ENCODE data around the gene SCRN1. TPM values are rescaled to one million over a fixed set of nuclear protein-coding genes. Genes with fewer than 3 reads are reported as not detected.
A peak's percentile ranks its signal among the peaks of the same experiment; 100 is the strongest.

Gene SCRN1
- total and polyA plus RNA-seq, 5 experiments from 2014 or later = 8.3 to 17.3 (median 13.7) TPM

- H3K4me3 Mint-ChIP-seq = peak within 1 kb of the TSS in 8 of 10 donors; percentile 89 to 99 (median 96)
- POLR2A ChIA-PET = interaction anchor here (0.9 kb wide), 2 partner anchors 37 to 452 kb away, joined by 3 read pairs; partner anchors contain the start of gene SCRN1
- H3K9me3 Mint-ChIP-seq = no peaks in the 10 kb centered on the region
- ATAC-seq (peak; percentile 81 to 85), DNase-seq (peak; percentile 76 to 97 (median 88))
- peaks cover 0 to 3% (median 0%) of the 10 kb centered on the region in 3 donors for H3K36me3 Mint-ChIP-seq
- no peaks in the 10 kb centered on the region for H3K27me3 Mint-ChIP-seq
- H3K27ac Mint-ChIP-seq = peak within 1 kb of the TSS; percentile 53 to 97 (median 92)
- H3K4me1 Mint-ChIP-seq = peaks cover 19 to 47% (median 31%) of the 10 kb centered on the region in 4 donors
Observed at GRCh38 chr7:30026229-30027064, 36.8 kb upstream of the SCRN1 start, which contains the start of gene FKBP14. TSS of gene FKBP14 (minus strand) at chr7:30026702. CDS start at chr7:30026508, 194 bp downstream.

- Mint-ChIP-seq H3K36me3 (peaks cover 0 to 9% (median 0%) of the 10 kb centered on the region in 3 donors), H3K4me3 (peak overlapping the region in 3 of 10 donors; percentile 7 to 61 (median 56)), H3K27ac (peak overlapping the region in 1 of 10 donors; percentile 1), H3K9me3 (no peaks in the 10 kb centered on the region), H3K27me3 (no peaks in the 10 kb centered on the region), H3K4me1 (peaks cover 13 to 47% (median 33%) of the 10 kb centered on the region in 4 donors)
- POLR2A ChIA-PET = no interaction called here
- ATAC-seq (no peak), DNase-seq (no peak)
Observed at GRCh38 chr7:30023524-30023923, 33.9 kb upstream of the SCRN1 start.

- Mint-ChIP-seq H3K4me3 (peak overlapping the region in 1 of 10 donors; percentile 5), H3K27ac (peak overlapping the region in 1 of 10 donors; percentile 1), H3K27me3 (no peaks in the 10 kb centered on the region), H3K36me3 (peaks cover 0 to 13% (median 4%) of the 10 kb centered on the region in 3 donors), H3K9me3 (no peaks in the 10 kb centered on the region), H3K4me1 (peaks cover 13 to 47% (median 33%) of the 10 kb centered on the region in 4 donors)
- POLR2A ChIA-PET = no interaction called here
- no peak for ATAC-seq
- DNase-seq = no peak
Observed at GRCh38 chr7:30022991-30023390, 33.4 kb upstream of the SCRN1 start.

- ATAC-seq = no peak
- POLR2A ChIA-PET = no interaction called here
- no peak overlapping the region for H3K4me3 Mint-ChIP-seq
- H3K36me3 Mint-ChIP-seq = peaks cover 0 to 28% (median 7%) of the 10 kb centered on the region in 3 donors
- DNase-seq = no peak
- H3K27ac Mint-ChIP-seq = no peak overlapping the region
- no peaks in the 10 kb centered on the region for H3K9me3 Mint-ChIP-seq
- H3K27me3 Mint-ChIP-seq = no peaks in the 10 kb centered on the region
- peaks cover 6 to 29% (median 24%) of the 10 kb centered on the region in 4 donors for H3K4me1 Mint-ChIP-seq
Observed at GRCh38 chr7:30020535-30020934, 30.9 kb upstream of the SCRN1 start.

DNA sequence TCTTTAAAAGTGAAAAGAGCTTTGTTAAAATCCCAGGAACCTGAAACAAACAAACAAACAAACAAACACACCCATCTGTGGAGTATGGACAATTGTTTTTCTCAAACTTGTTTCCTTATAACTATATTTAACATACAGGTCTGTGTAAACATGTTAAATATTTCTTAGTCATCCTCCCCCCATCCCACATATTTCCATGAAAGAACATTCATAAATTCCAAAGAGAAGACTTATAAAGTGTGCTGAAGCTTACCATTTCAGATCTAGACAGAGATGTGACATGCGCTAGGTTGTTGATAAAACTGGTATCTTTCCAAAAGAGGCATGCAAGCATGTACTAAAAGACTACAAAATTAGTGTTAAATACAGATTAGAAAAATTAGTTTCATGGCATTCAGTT is 30.4 kb upstream of the SCRN1 start:
- Mint-ChIP-seq H3K4me3 (no peak overlapping the region), H3K27me3 (no peaks in the 10 kb centered on the region), H3K27ac (peak overlapping the region in 1 of 10 donors; percentile 5), H3K9me3 (no peaks in the 10 kb centered on the region), H3K4me1 (peaks cover 0 to 23% (median 18%) of the 10 kb centered on the region in 4 donors), H3K36me3 (peaks cover 0 to 28% (median 7%) of the 10 kb centered on the region in 3 donors)
- POLR2A ChIA-PET = no interaction called here
- no peak for ATAC-seq
- no peak for DNase-seq

- Mint-ChIP-seq H3K4me1 (peaks cover 0 to 17% (median 13%) of the 10 kb centered on the region in 4 donors), H3K27ac (no peak overlapping the region), H3K27me3 (no peaks in the 10 kb centered on the region), H3K36me3 (peaks cover 0 to 30% (median 7%) of the 10 kb centered on the region in 3 donors), H3K9me3 (no peaks in the 10 kb centered on the region), H3K4me3 (no peak overlapping the region)
- DNase-seq (no peak), ATAC-seq (no peak)
- POLR2A ChIA-PET = no interaction called here
Observed at GRCh38 chr7:30019387-30019786, 29.8 kb upstream of the SCRN1 start.

DNA sequence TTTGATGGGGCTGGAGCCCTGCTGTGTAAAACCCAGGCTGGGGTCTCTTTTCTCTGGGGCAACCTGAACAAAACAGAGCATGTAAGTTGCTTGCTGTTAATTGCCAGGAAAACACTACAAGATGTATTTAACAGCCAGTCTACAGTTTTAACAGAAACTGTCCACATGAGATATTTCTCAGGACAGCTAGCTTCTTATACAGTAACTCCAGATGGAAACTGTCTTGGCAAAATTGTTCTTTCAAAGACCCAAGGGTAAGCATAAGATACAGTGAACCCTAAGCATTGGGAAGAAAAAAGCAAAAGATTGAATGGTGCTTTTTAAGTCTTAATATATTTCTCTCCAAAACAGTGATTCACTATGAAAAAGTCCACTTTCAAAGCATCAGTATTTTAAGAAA is 28.9 kb upstream of the SCRN1 start:
- DNase-seq = no peak
- peaks cover 0 to 12% (median 6%) of the 10 kb centered on the region in 4 donors for H3K4me1 Mint-ChIP-seq
- H3K4me3 Mint-ChIP-seq = no peak overlapping the region
- peaks cover 0 to 35% (median 11%) of the 10 kb centered on the region in 3 donors for H3K36me3 Mint-ChIP-seq
- no peak overlapping the region for H3K27ac Mint-ChIP-seq
- POLR2A ChIA-PET = no interaction called here
- H3K9me3 Mint-ChIP-seq = no peaks in the 10 kb centered on the region
- ATAC-seq = no peak
- H3K27me3 Mint-ChIP-seq = no peaks in the 10 kb centered on the region

DNA sequence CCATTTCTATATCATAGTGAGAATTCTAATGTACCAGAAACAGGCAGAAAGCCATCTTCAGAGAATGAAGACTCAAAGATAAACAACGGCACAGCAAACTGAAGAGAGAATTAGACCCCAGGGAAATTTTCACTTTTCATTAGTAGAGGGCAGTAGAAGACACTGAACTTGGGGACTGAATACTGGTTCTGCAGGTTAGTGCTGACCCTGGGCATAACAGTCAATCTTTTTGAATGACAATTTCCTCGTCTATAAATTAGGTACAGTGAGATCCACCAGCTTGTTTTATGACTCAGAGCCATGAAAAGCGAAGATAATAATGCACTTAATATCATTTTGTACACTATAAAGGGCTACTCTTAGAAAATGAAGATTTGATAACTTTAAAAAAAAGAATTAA is 23.2 kb upstream of the SCRN1 start:
- Mint-ChIP-seq H3K27ac (peak overlapping the region in 1 of 10 donors; percentile 27), H3K4me3 (no peak overlapping the region), H3K9me3 (no peaks in the 10 kb centered on the region), H3K27me3 (no peaks in the 10 kb centered on the region), H3K36me3 (peaks cover 0 to 23% (median 8%) of the 10 kb centered on the region in 3 donors), H3K4me1 (peaks cover 0 to 3% (median 0%) of the 10 kb centered on the region in 4 donors)
- DNase-seq = no peak
- POLR2A ChIA-PET = no interaction called here
- ATAC-seq = no peak

- Mint-ChIP-seq H3K4me1 (peaks cover 0 to 3% (median 0%) of the 10 kb centered on the region in 4 donors), H3K4me3 (no peak overlapping the region), H3K27me3 (peaks cover 0 to 2% (median 0%) of the 10 kb centered on the region in 5 donors), H3K27ac (no peak overlapping the region), H3K9me3 (no peaks in the 10 kb centered on the region), H3K36me3 (peaks cover 0 to 9% (median 4%) of the 10 kb centered on the region in 3 donors)
- DNase-seq = no peak
- no peak for ATAC-seq
- POLR2A ChIA-PET = no interaction called here
Observed at GRCh38 chr7:30010021-30010420, 20.4 kb upstream of the SCRN1 start.

GRCh38 chr7:30005464-30005863 is 15.9 kb upstream of the SCRN1 start:
- Mint-ChIP-seq H3K9me3 (no peaks in the 10 kb centered on the region), H3K4me3 (no peak overlapping the region), H3K27ac (no peak overlapping the region), H3K4me1 (no peaks in the 10 kb centered on the region), H3K36me3 (no peaks in the 10 kb centered on the region), H3K27me3 (peaks cover 0 to 4% (median 3%) of the 10 kb centered on the region in 5 donors)
- DNase-seq = no peak
- ATAC-seq = no peak
- POLR2A ChIA-PET = interaction anchor here (0.6 kb wide), 1 partner anchor 34 kb away, joined by 9 read pairs; no protein-coding TSS in a partner anchor

DNA sequence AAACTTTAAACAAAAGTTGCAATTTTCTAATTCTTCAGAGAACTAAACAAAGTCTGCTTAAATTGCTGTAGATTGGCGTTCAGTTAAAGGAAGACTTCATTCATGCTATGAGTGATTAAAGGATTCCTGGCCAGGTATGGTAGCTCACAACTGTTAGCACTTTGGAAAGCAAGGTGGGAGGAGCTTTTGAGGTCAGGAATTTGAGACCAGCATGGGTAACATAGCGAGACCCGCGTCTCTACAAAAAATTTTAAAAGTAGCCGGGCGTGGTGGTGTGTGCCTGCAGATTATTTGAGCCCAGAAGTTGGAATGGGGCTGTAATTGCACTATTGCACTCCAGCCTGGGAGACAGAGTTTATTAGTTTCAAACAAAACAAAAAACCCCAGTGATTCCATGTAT is 13.5 kb upstream of the SCRN1 start:
- DNase-seq (no peak), ATAC-seq (no peak)
- H3K27me3 Mint-ChIP-seq = peaks cover 2 to 12% (median 9%) of the 10 kb centered on the region in 5 donors
- POLR2A ChIA-PET = no interaction called here
- no peak overlapping the region for H3K4me3 Mint-ChIP-seq
- no peaks in the 10 kb centered on the region for H3K4me1 Mint-ChIP-seq
- H3K27ac Mint-ChIP-seq = no peak overlapping the region
- H3K36me3 Mint-ChIP-seq = peaks cover 0 to 1% (median 0%) of the 10 kb centered on the region in 3 donors
- H3K9me3 Mint-ChIP-seq = no peaks in the 10 kb centered on the region

GRCh38 chr7:30001998-30002397 is 12.4 kb upstream of the SCRN1 start:
- Mint-ChIP-seq H3K36me3 (peaks cover 0 to 5% (median 3%) of the 10 kb centered on the region in 3 donors), H3K27me3 (peaks cover 4 to 16% (median 9%) of the 10 kb centered on the region in 5 donors), H3K27ac (no peak overlapping the region), H3K9me3 (peaks cover 0 to 6% (median 4%) of the 10 kb centered on the region in 9 donors), H3K4me1 (no peaks in the 10 kb centered on the region), H3K4me3 (no peak overlapping the region)
- DNase-seq (no peak), ATAC-seq (no peak)
- POLR2A ChIA-PET = no interaction called here

- Mint-ChIP-seq H3K27me3 (peaks cover 4 to 20% (median 12%) of the 10 kb centered on the region in 5 donors), H3K4me1 (no peaks in the 10 kb centered on the region), H3K4me3 (no peak overlapping the region), H3K36me3 (peaks cover 0 to 14% (median 12%) of the 10 kb centered on the region in 3 donors), H3K27ac (no peak overlapping the region), H3K9me3 (peaks cover under 1 to 17% (median 13%) of the 10 kb centered on the region in 9 donors)
- POLR2A ChIA-PET = no interaction called here
- ATAC-seq (no peak), DNase-seq (no peak)
Observed at GRCh38 chr7:29998489-29998888, 8.9 kb upstream of the SCRN1 start.

Data from naive thymus-derived CD8-positive, alpha-beta T cell (primary cell).